ENCODE data around the gene TMTC3. TPM values are rescaled to one million over a fixed set of nuclear protein-coding genes. Genes with fewer than 3 reads are reported as not detected.

Gene TMTC3
- total RNA-seq, result 33.7 and 35.5 TPM in 2 replicates
- 7.0 and 8.1 TPM in 2 replicates for polyA plus RNA-seq

DNA sequence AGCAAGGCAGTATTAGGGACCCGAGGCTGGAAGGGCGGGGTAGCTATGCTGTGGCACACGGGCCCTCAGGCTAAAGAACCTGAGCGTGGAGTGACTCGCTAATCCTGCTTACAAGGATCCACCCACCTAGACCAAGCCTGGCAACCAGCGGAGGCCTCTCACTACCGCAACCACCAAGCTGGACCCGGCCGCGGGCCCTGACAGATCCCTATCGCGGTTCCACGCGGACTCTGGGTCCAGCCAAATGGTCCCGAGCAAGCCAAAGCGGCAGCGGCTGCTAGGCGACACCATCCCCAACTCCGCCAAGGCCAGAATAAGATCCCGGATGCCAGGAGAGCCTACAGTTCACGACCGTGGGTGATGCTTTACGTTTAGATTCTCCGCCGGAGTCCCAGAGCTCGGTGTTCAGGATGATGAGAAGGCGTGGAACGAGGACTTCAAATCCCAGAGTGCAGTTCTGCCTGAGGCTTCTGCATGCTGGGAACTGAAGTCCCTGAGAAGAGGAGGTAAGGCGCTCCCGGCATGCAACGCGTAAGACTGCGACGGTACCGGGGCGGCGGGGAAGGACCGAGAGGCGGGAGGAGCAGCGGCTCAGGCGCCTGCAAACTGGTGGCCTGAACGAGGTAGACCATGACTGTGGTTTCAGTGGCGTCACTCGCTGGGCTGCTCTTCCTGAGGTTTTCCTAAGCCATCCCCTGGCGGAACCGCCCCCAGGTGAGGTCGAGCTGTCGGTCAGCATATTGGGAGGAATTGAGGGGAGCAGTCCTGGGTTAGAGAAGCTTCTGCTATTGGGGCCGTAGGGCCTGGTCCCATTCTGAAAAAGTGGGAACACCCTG, at the start of gene TMTC3, which contains the start of gene CEP290:
Gene TMTC3, plus strand, starts transcription at position 534 of the 836 bp plus-strand sequence. CDS start 6,009 bp downstream, outside the sequence.
Gene CEP290, minus strand, starts transcription at position 315 of the 836 bp plus-strand sequence. CDS start 781 bp downstream, outside the sequence.
- Histone ChIP-seq H3K4me3 (peak within 1 kb of the TSS; percentile 60), H3K9me2 (replicated peaks; ENCODE audit: insufficient read depth) (no peaks in the 10 kb centered on the region), H4K20me1 (ENCODE audit: insufficient read depth, poor library complexity, severe bottlenecking) (no peaks in the 10 kb centered on the region), H3K4me1 (ENCODE audit: insufficient read depth) (peaks cover 6% of the 10 kb centered on the region), H3K79me2 (peaks cover 44% of the 10 kb centered on the region), H3K9me3 (ENCODE audit: low read depth) (no peaks in the 10 kb centered on the region), H3K4me2 (peak within 1 kb of the TSS; percentile 85), H3K27me3 (no peaks in the 10 kb centered on the region), H3K36me3 (replicated peaks; ENCODE audit: insufficient read depth, low read depth) (no peaks in the 10 kb centered on the region), H2AFZ (peak within 1 kb of the TSS; percentile 92), H3K27ac (peak within 1 kb of the TSS; percentile 83)
- TF ChIP-seq, protein P1, sequence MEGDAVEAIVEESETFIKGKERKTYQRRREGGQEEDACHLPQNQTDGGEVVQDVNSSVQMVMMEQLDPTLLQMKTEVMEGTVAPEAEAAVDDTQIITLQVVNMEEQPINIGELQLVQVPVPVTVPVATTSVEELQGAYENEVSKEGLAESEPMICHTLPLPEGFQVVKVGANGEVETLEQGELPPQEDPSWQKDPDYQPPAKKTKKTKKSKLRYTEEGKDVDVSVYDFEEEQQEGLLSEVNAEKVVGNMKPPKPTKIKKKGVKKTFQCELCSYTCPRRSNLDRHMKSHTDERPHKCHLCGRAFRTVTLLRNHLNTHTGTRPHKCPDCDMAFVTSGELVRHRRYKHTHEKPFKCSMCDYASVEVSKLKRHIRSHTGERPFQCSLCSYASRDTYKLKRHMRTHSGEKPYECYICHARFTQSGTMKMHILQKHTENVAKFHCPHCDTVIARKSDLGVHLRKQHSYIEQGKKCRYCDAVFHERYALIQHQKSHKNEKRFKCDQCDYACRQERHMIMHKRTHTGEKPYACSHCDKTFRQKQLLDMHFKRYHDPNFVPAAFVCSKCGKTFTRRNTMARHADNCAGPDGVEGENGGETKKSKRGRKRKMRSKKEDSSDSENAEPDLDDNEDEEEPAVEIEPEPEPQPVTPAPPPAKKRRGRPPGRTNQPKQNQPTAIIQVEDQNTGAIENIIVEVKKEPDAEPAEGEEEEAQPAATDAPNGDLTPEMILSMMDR (IDR thresholded peaks at IDR 0.05; ENCODE audit: poor library complexity), result no peak
- TF ChIP-seq EZH2phosphoT487 (IDR thresholded peaks at IDR 0.05; ENCODE audit: low read depth, severe bottlenecking, unreplicated experiment), result no peak
- no peak for TF ChIP-seq EZH2 (IDR thresholded peaks at IDR 0.05; ENCODE audit: borderline replicate concordance)
- peak; percentile 98 for DNase-seq (ENCODE audit: low spot score)
- WGBS (ENCODE audit: low lambda C conversion rate, missing lambda C conversion rate), result under 1% methylated on average over 49 of the region's 49 CpGs

DNA sequence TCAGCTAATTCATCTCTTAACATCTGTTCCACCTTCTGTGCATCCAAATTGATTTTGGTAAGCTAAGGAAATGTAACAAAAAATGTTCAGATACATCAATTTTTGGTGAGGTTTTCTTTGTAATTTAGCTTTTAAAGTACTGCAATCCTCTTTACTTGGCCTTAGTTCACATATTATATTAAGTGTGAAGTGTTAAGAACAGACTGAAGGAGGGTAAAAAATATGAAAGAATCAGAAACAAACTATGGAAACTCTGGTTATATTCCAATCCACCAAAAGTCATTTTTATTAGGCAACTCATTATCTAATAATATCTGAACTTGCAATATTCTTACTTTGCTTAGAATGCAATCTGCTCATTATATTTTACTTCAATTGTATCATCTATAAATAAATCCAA, 49.3 kb upstream of the TMTC3 start:
- Histone ChIP-seq H4K20me1 (ENCODE audit: insufficient read depth, poor library complexity, severe bottlenecking) (no peaks in the 10 kb centered on the region), H3K36me3 (replicated peaks; ENCODE audit: insufficient read depth, low read depth) (no peaks in the 10 kb centered on the region), H3K9me2 (replicated peaks; ENCODE audit: insufficient read depth) (no peaks in the 10 kb centered on the region), H3K4me2 (no peak overlapping the region), H3K9me3 (ENCODE audit: low read depth) (no peaks in the 10 kb centered on the region), H3K27me3 (no peaks in the 10 kb centered on the region), H3K79me2 (no peaks in the 10 kb centered on the region), H3K27ac (no peak overlapping the region), H3K4me3 (no peak overlapping the region), H3K4me1 (ENCODE audit: insufficient read depth) (no peaks in the 10 kb centered on the region), H2AFZ (no peak overlapping the region)
- TF ChIP-seq EZH2 (IDR thresholded peaks at IDR 0.05; ENCODE audit: borderline replicate concordance) (no peak), EZH2phosphoT487 (IDR thresholded peaks at IDR 0.05; ENCODE audit: low read depth, severe bottlenecking, unreplicated experiment) (no peak)
- TF ChIP-seq, protein P1 (IDR thresholded peaks at IDR 0.05; ENCODE audit: poor library complexity), result no peak
- DNase-seq (ENCODE audit: low spot score), result no peak

DNA sequence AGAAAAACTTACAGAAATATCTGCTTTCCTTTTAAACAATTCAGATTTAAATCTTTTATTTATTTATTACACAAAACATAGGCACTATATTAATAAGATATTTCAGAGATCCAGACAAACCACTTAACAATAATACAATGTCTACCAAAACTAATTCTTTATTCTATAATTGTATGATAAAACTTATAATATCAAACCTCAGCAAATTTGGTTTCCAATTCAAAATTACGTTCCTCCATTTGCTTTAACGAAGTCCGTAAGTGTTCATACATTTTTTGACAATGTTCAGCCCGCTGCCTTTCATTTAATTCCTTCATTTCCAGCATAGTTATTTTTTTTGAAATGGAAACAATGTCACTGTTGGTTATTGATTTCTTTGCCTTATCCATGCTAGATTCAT, 48.5 kb upstream of the TMTC3 start:
- Histone ChIP-seq H3K4me2 (no peak overlapping the region), H4K20me1 (ENCODE audit: insufficient read depth, poor library complexity, severe bottlenecking) (no peaks in the 10 kb centered on the region), H3K9me3 (ENCODE audit: low read depth) (no peaks in the 10 kb centered on the region), H3K4me3 (no peak overlapping the region), H3K79me2 (no peaks in the 10 kb centered on the region), H3K4me1 (ENCODE audit: insufficient read depth) (no peaks in the 10 kb centered on the region), H3K27me3 (no peaks in the 10 kb centered on the region), H3K36me3 (replicated peaks; ENCODE audit: insufficient read depth, low read depth) (no peaks in the 10 kb centered on the region), H3K27ac (no peak overlapping the region), H2AFZ (no peak overlapping the region), H3K9me2 (replicated peaks; ENCODE audit: insufficient read depth) (no peaks in the 10 kb centered on the region)
- no peak for TF ChIP-seq EZH2phosphoT487 (IDR thresholded peaks at IDR 0.05; ENCODE audit: low read depth, severe bottlenecking, unreplicated experiment)
- TF ChIP-seq, protein P1 (IDR thresholded peaks at IDR 0.05; ENCODE audit: poor library complexity), result no peak
- no peak for TF ChIP-seq EZH2 (IDR thresholded peaks at IDR 0.05; ENCODE audit: borderline replicate concordance)
- no peak for DNase-seq (ENCODE audit: low spot score)
- WGBS (ENCODE audit: low lambda C conversion rate, missing lambda C conversion rate), result 99% methylated on average over 4 of the region's 4 CpGs
